Stomach (tissue), 4 donors: ENCODE results near the gene ATG9A.

Experiments
- CTCF ChIP-seq, 7 experiments: fragments of 450-650 bp in 4 of 7; fragments of 200-600 bp in 3 of 7; sonication (generic) in 3 of 7; IDR thresholded peaks; one replicate each; pipeline ENCODE4 v1.5.1; 2016 to 2019; ENCODE audit warnings: antibody characterized with exemption in 7 of 7, control low read depth in 2 of 7, mild to moderate bottlenecking in 1 of 7
- EP300 ChIP-seq: sonication (generic); formaldehyde crosslinking; IDR thresholded peaks from one replicate; pipeline ENCODE4 v1.6.1; 2017; ENCODE audit warnings: antibody characterized with exemption
- POLR2A ChIP-seq, 4 donors: fragments of 450-650 bp; IDR thresholded peaks; one replicate each; pipeline ENCODE4 v1.6.1; 2016; ENCODE audit warnings: antibody characterized with exemption in 4 of 4, control low read depth in 2 of 4, mild to moderate bottlenecking in 1 of 4, moderate library complexity in 1 of 4
- POLR2AphosphoS5 ChIP-seq, 3 donors: sonication (generic); formaldehyde crosslinking; IDR thresholded peaks; one replicate each; pipeline ENCODE4 v1.6.1; 2016; ENCODE audit warnings: antibody characterized with exemption in 3 of 3

- TF ChIP-seq CTCF (IDR thresholded peaks at IDR 0.05) = no peak
- TF ChIP-seq POLR2AphosphoS5 (IDR thresholded peaks at IDR 0.05) = no peak
- TF ChIP-seq POLR2A (IDR thresholded peaks at IDR 0.05) = no peak
- TF ChIP-seq EP300 = no peak
Observed at GRCh38 chr2:219228041-219228910, 1.2 kb downstream of the ATG9A start.
